Measurements from ENCODE around the gene CYS1. TPM values are rescaled to one million over a fixed set of nuclear protein-coding genes. Genes with fewer than 3 reads are reported as not detected.

Gene CYS1
- total RNA-seq, 3 donors from 2014 or later, result 0.58 to 5.1 (median 0.98) TPM

Other genes starting within 250 kb of the CYS1 start
- gene TAF1B, start 236.9 kb downstream of the CYS1 start, total RNA-seq, result 10 to 100 TPM in 2 of 3 donors, 1 to 10 TPM in 1; 9.4 to 14.1 (median 13.2) TPM
- gene GRHL1, start 128.7 kb downstream of the CYS1 start, total RNA-seq, result 1 to 10 TPM in 2 of 3 donors, under 1 TPM in 1; 0.41 to 2.0 (median 1.9) TPM
- 10 to 100 TPM in 2 of 3 donors, 1 to 10 TPM in 1; 5.9 to 34.7 (median 11.9) TPM for gene KLF11, start 36.9 kb downstream of the CYS1 start, total RNA-seq
- 10 to 100 TPM in 2 of 3 donors, 1 to 10 TPM in 1; 8.5 to 65.3 (median 12.5) TPM for gene RRM2, start 42.3 kb upstream of the CYS1 start, total RNA-seq
- 10 to 100 TPM; 42.0 to 98.1 (median 47.7) TPM for gene HPCAL1, start 222.5 kb upstream of the CYS1 start, total RNA-seq

Measured in mucosa of descending colon (tissue), 3 donors.